OCI-LY7 (cell line): Measurements from ENCODE around the gene TXK. TPM values are rescaled to one million over a fixed set of nuclear protein-coding genes. Genes with fewer than 3 reads are reported as not detected.

ENCODE experiments used
- BruUV-seq: library from RNA; stranded (reverse); fragments of 400-500 nt; replicated peaks from 2 replicates; lab custom pipeline; 2021; lab: Mats Ljungman, UMichigan
- CTCF ChIA-PET: fragments of 300-600 bp; sonication (Branson Sonifier 250); formaldehyde crosslinking; loops from one replicate; lab custom pipeline; 2022; ENCODE audit warnings: antibody characterized with exemption; ENCODE audit not compliant: unreplicated experiment; lab: Charles Lee
- POLR2A ChIA-PET: fragments of 300-600 bp; sonication (Branson Sonifier 250); formaldehyde crosslinking; loops from one replicate; lab custom pipeline; 2022; ENCODE audit warnings: antibody characterized with exemption; lab: Charles Lee
- DNase-seq: peaks from one replicate; pipeline ENCODE4 v3.0.0-alpha.2; 2015; ENCODE audit warnings: low spot score
- H2AFZ ChIP-seq: fragments of 200-600 bp; sonication (generic), shearing (Covaris generic); 2 replicates; pipeline ENCODE4 v1.6.1; 2014; ENCODE audit warnings: mild to moderate bottlenecking, antibody characterized with exemption, low read length, moderate library complexity
- H3K27ac ChIP-seq: fragments of 200-600 bp; sonication (generic); 2 replicates; pipeline ENCODE4 v1.5.1; 2014; ENCODE audit warnings: mixed run types, low read depth, mild to moderate bottlenecking, moderate library complexity, low read length, inconsistent platforms; ENCODE audit not compliant: poor library complexity, severe bottlenecking
- H3K36me3 ChIP-seq: fragments of 200-600 bp; sonication (generic); 2 replicates; pipeline ENCODE4 v1.6.1; 2014; ENCODE audit warnings: mild to moderate bottlenecking, antibody characterized with exemption, low read length, moderate library complexity, mixed read lengths; ENCODE audit not compliant: insufficient read depth
- H3K4me1 ChIP-seq: fragments of 200-600 bp; sonication (generic); 2 replicates; pipeline ENCODE4 v1.5.1; 2014; ENCODE audit warnings: mild to moderate bottlenecking, low read length; ENCODE audit not compliant: insufficient read depth, poor library complexity, severe bottlenecking
- H3K4me2 ChIP-seq: fragments of 200-600 bp; sonication (generic); 2 replicates; pipeline ENCODE4 v1.6.1; 2014; ENCODE audit warnings: mild to moderate bottlenecking, low read length
- H3K4me3 ChIP-seq: fragments of 200-600 bp; sonication (generic); 2 replicates; pipeline ENCODE4 v1.5.1; 2014; ENCODE audit warnings: mild to moderate bottlenecking, low read depth, low read length; ENCODE audit not compliant: poor library complexity, severe bottlenecking
- H3K79me2 ChIP-seq: fragments of 200-600 bp; sonication (generic); 2 replicates; pipeline ENCODE4 v1.6.1; 2016; ENCODE audit warnings: low read depth, mild to moderate bottlenecking, low read length, moderate library complexity, mixed read lengths; ENCODE audit not compliant: insufficient read depth
- H3K9me2 ChIP-seq: fragments of 200-600 bp; sonication (generic); 2 replicates; pipeline ENCODE4 v1.6.1; 2016; ENCODE audit warnings: mild to moderate bottlenecking, low read length, mixed read lengths; ENCODE audit not compliant: insufficient read depth
- H3K9me3 ChIP-seq: fragments of 200-600 bp; sonication (generic); 2 replicates; pipeline ENCODE4 v1.6.1; 2014; ENCODE audit warnings: mild to moderate bottlenecking, mixed run types, low read length, mixed read lengths
- H4K20me1 ChIP-seq: fragments of 200-600 bp; sonication (generic); 2 replicates; pipeline ENCODE4 v1.6.1; 2014; ENCODE audit warnings: mild to moderate bottlenecking, antibody characterized with exemption, low read length, moderate library complexity, mixed read lengths; ENCODE audit not compliant: insufficient read depth
- EZH2phosphoT487 ChIP-seq: fragments of 200-600 bp; sonication (generic); IDR thresholded peaks from 2 replicates; pipeline ENCODE4 v1.6.1; 2018; ENCODE audit warnings: low read depth, borderline replicate concordance, mild to moderate bottlenecking, mixed run types, antibody characterized with exemption, low read length, moderate library complexity, mixed read lengths
- intact Hi-C: fragments of 100-400 bp; cut with micrococcal nuclease; formaldehyde crosslinking; loops from one replicate; pipeline ENCODE4 v1.10.0; 2022; ENCODE audit not compliant: unreplicated experiment
- total RNA-seq, 2 experiments: library from RNA; depleted of rRNA in 1 of 2; stranded (reverse); fragments of >200 nt in 1 of 2; shearing (Covaris generic) in 1 of 2; gene quantifications; 2 replicates each; pipeline ENCODE4 v1.2.3, GENCODE V29; 2014 to 2022
- TF ChIP-seq, protein P1 (sequence below): fragments of 200-600 bp; sonication (generic); conservative IDR thresholded peaks from 2 replicates; pipeline ENCODE4 v1.5.1; 2014; ENCODE audit warnings: mild to moderate bottlenecking, antibody characterized with exemption, low read length, moderate library complexity, mixed read lengths

Gene TXK
- total RNA-seq, 2 experiments from 2014 or later: 0.11 TPM; not detected in 1

DNA sequence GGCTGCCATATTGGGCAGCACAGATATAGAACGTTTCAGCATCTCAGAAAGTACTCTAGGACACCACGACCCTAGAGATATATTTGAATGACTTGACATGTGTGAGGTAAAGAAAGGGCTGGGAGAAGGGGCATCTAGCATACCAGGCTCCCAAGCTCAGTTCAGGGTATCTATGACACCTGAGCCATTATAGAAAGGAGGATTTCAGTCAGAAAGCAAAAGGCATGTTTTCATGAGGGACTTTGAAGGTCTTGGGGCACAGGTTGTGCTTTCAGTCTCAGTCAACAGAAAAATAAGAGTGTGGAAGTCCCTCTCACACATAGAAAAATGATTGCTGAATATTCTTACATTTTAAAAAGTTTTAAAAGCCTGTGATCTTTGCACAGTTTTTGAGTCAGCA, 65.9 kb downstream of the TXK start:
- Histone ChIP-seq H3K4me2 (no peak overlapping the region), H3K4me3 (no peak overlapping the region), H3K27ac (no peak overlapping the region), H3K79me2 (no peaks in the 10 kb centered on the region), H3K9me3 (no peaks in the 10 kb centered on the region), H3K4me1 (no peaks in the 10 kb centered on the region), H4K20me1 (no peaks in the 10 kb centered on the region), H3K9me2 (no peaks in the 10 kb centered on the region), H3K36me3 (no peaks in the 10 kb centered on the region), H2AFZ (no peak overlapping the region)
- BruUV-seq: no TSS peak
- POLR2A ChIA-PET: no interaction called here
- DNase-seq: no peak
- CTCF ChIA-PET: interaction anchor here (0.5 kb wide), 1 partner anchor 87 kb away, joined by 3 read pairs; no protein-coding TSS in a partner anchor
- intact Hi-C loops: no loop called here
- TF ChIP-seq, protein P1, sequence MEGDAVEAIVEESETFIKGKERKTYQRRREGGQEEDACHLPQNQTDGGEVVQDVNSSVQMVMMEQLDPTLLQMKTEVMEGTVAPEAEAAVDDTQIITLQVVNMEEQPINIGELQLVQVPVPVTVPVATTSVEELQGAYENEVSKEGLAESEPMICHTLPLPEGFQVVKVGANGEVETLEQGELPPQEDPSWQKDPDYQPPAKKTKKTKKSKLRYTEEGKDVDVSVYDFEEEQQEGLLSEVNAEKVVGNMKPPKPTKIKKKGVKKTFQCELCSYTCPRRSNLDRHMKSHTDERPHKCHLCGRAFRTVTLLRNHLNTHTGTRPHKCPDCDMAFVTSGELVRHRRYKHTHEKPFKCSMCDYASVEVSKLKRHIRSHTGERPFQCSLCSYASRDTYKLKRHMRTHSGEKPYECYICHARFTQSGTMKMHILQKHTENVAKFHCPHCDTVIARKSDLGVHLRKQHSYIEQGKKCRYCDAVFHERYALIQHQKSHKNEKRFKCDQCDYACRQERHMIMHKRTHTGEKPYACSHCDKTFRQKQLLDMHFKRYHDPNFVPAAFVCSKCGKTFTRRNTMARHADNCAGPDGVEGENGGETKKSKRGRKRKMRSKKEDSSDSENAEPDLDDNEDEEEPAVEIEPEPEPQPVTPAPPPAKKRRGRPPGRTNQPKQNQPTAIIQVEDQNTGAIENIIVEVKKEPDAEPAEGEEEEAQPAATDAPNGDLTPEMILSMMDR: no peak
- TF ChIP-seq EZH2phosphoT487: no peak

DNA sequence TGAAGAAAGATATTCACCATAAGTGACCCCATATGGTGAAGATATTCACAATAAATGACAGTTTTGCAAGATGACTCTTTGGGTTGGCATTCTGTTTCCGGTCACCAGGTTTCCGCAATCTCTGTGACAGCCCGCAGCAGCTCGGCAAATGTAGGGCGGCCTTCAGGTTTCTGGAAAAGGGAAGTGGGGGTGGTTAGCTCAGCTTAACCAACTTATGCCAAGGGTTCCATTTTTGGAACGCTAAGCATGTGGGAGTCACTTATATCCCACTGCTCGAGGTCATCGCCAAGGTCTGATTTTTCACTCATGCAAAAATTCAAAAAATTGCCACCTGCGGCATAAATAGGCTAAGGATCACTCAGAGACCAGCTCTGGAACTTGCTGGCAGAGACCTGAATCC, 66.5 kb downstream of the TXK start:
- Histone ChIP-seq H3K79me2 (no peaks in the 10 kb centered on the region), H3K36me3 (no peaks in the 10 kb centered on the region), H2AFZ (no peak overlapping the region), H3K9me3 (no peaks in the 10 kb centered on the region), H3K4me2 (no peak overlapping the region), H3K9me2 (no peaks in the 10 kb centered on the region), H4K20me1 (no peaks in the 10 kb centered on the region), H3K27ac (no peak overlapping the region), H3K4me3 (no peak overlapping the region), H3K4me1 (no peaks in the 10 kb centered on the region)
- POLR2A ChIA-PET: interaction anchor here (0.9 to 1.4 kb wide), 4 partner anchors 10 to 34 kb away, joined by 3 to 6 read pairs (median 4); no protein-coding TSS in a partner anchor
- CTCF ChIA-PET: interaction anchor here (0.5 kb wide), 1 partner anchor 87 kb away, joined by 3 read pairs; no protein-coding TSS in a partner anchor
- DNase-seq: no peak
- no peak for TF ChIP-seq EZH2phosphoT487
- TF ChIP-seq, protein P1: no peak
- BruUV-seq: no TSS peak
- intact Hi-C loops: no loop called here

DNA sequence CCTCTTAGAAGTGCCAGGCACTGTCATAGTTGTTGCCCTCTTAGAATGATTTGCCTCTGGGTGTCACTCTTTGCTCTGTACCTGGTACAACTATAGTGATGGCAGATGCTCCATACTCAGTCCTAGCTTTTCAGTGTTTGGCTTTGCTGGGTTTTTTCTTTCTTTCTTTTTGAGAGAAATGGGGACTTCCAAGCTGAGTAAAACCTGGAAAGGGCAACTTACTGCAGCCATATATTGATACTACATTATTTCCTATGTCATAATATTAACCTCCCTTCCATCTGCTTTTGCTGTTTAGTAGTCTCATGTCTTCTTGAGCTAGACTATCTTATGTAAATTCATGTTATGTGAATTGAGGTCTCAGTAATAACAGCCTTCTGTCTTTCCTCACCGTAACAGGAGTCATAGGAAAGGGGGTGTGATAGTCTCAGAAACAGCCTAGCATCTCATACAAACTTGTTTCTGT, 68.4 kb downstream of the TXK start:
- no peak overlapping the region for H2AFZ ChIP-seq
- no peaks in the 10 kb centered on the region for H3K79me2 ChIP-seq
- H3K27ac ChIP-seq: no peak overlapping the region
- no peaks in the 10 kb centered on the region for H3K9me2 ChIP-seq
- intact Hi-C loops: no loop called here
- ChIA-PET CTCF (no interaction called here), POLR2A (interaction anchor here (0.9 to 1.4 kb wide), 2 partner anchors 9 to 11 kb away, joined by 3 read pairs; no protein-coding TSS in a partner anchor)
- no TSS peak for BruUV-seq
- no peak overlapping the region for H3K4me2 ChIP-seq
- no peak overlapping the region for H3K4me3 ChIP-seq
- DNase-seq: no peak
- no peaks in the 10 kb centered on the region for H3K36me3 ChIP-seq
- H3K4me1 ChIP-seq: no peaks in the 10 kb centered on the region
- no peak for TF ChIP-seq EZH2phosphoT487
- TF ChIP-seq, protein P1: no peak
- no peaks in the 10 kb centered on the region for H4K20me1 ChIP-seq
- H3K9me3 ChIP-seq: no peaks in the 10 kb centered on the region
